ENCODE data around the gene NR2F1-AS1. TPM values are rescaled to one million over a fixed set of nuclear protein-coding genes. Genes with fewer than 3 reads are reported as not detected.
A peak's percentile ranks its signal among the peaks of the same experiment; 100 is the strongest.

The NR2F1-AS1 gene
- total RNA-seq, 2 donors from 2014 or later, result 10.5 to 11.9 TPM

GRCh38 chr5:93594591-93595419 is 13.8 kb upstream of the NR2F1-AS1 start:
- ATAC-seq, result peak; percentile 18 to 38
- no peak for DNase-seq
- intact Hi-C loops (cut with DNase I), result no loop called here

- no peak for ATAC-seq
- DNase-seq, result no peak
- intact Hi-C loops (cut with DNase I), result no loop called here
Measured at GRCh38 chr5:93593476-93594131, 12.6 kb upstream of the NR2F1-AS1 start.

GRCh38 chr5:93592883-93593282 is 11.9 kb upstream of the NR2F1-AS1 start:
- DNase-seq, result no peak
- no peak for ATAC-seq
- intact Hi-C loops (cut with DNase I), result no loop called here

- no peak for DNase-seq
- ATAC-seq, result no peak
- intact Hi-C loops (cut with DNase I), result no loop called here
Measured at GRCh38 chr5:93591323-93591945, 10.4 kb upstream of the NR2F1-AS1 start.

GRCh38 chr5:93590493-93590892 is 9.5 kb upstream of the NR2F1-AS1 start:
- ATAC-seq (no peak), DNase-seq (no peak)
- intact Hi-C loops (cut with DNase I), result no loop called here

- intact Hi-C loops (cut with DNase I), result no loop called here
- DNase-seq (no peak), ATAC-seq (no peak)
Measured at GRCh38 chr5:93589829-93590215, 8.8 kb upstream of the NR2F1-AS1 start.

- DNase-seq (no peak), ATAC-seq (no peak)
- intact Hi-C loops (cut with DNase I), result no loop called here
Measured at GRCh38 chr5:93589152-93589828, 8.3 kb upstream of the NR2F1-AS1 start.

- ATAC-seq (no peak), DNase-seq (no peak)
- intact Hi-C loops (cut with DNase I), result no loop called here
Measured at GRCh38 chr5:93588352-93589151, 7.5 kb upstream of the NR2F1-AS1 start.

GRCh38 chr5:93587597-93588351 is 6.8 kb upstream of the NR2F1-AS1 start:
- DNase-seq (no peak), ATAC-seq (peak in 1 of 2 donors; percentile 7)
- intact Hi-C loops (cut with DNase I), result no loop called here

- no peak for DNase-seq
- ATAC-seq, result no peak
- intact Hi-C loops (cut with DNase I), result no loop called here
Measured at GRCh38 chr5:93586736-93587596, 5.9 kb upstream of the NR2F1-AS1 start.

- DNase-seq (no peak), ATAC-seq (no peak)
- intact Hi-C loops (cut with DNase I), result no loop called here
Measured at GRCh38 chr5:93585767-93586385, 4.9 kb upstream of the NR2F1-AS1 start.

- DNase-seq (peak; percentile 48), ATAC-seq (no peak)
- intact Hi-C loops (cut with DNase I), result no loop called here
Measured at GRCh38 chr5:93585041-93585766, 4.2 kb upstream of the NR2F1-AS1 start.

- DNase-seq (no peak), ATAC-seq (no peak)
- intact Hi-C loops (cut with DNase I), result no loop called here
Measured at GRCh38 chr5:93584596-93585040, 3.6 kb upstream of the NR2F1-AS1 start.

GRCh38 chr5:93583768-93584595 is 3.0 kb upstream of the NR2F1-AS1 start:
- ATAC-seq (peak in 1 of 2 donors; percentile 2), DNase-seq (peak; percentile 65)
- intact Hi-C loops (cut with DNase I), result no loop called here

GRCh38 chr5:93583439-93583767 is 2.4 kb upstream of the NR2F1-AS1 start:
- DNase-seq (no peak), ATAC-seq (no peak)
- intact Hi-C loops (cut with DNase I), result no loop called here
